ENCODE results near the gene CCDC90B.

The CCDC90B gene, protein sequence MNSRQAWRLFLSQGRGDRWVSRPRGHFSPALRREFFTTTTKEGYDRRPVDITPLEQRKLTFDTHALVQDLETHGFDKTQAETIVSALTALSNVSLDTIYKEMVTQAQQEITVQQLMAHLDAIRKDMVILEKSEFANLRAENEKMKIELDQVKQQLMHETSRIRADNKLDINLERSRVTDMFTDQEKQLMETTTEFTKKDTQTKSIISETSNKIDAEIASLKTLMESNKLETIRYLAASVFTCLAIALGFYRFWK

DNA sequence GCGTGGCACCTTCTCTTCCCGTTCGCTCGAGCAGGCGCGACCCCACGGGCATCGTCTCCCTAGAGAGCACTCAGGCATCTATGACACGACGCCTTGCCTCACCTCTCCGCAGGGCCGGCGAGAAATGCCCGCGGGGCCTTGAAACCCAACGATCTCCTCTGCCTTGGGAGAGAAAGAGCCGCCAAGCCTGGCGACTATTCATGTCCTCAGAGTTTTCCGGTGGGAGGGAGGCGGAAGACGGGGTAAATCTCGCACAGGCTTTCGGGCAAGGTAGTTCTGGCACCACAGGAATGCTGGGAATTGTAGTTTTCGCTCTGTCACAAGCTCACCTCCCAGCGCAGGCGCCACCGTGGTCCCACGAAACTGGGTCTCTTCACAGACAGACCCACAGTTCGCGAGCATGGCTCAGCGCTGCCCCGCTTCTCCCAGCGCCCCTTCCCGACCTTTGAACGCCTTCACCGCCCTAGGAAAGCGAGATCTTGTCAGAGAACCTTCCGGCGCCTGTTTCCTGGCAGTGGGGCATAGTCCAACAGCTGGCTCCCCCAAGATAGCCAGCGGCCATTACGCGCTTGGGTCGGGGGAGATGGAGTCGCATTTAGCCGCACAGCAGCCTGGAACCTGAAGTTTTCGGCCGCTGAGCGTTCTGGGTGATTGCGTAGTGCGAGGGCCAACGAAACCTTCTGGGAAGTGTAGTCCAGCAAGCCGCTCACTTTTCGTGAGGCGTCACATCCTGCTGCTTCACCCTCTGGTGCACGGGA, at the start of gene CCDC90B:
CCDC90B (minus strand) TSS at position 597 of the 758 bp plus-strand sequence; CDS start at position 202, 395 bp downstream.
- TF ChIP-seq NFIC (IDR thresholded peaks at IDR 0.05) (peak; percentile 43; the same call in 1 of the 2 replicates), FOXM1 (IDR thresholded peaks at IDR 0.05; ENCODE audit: borderline replicate concordance, low read depth) (no peak), RAD21 (IDR thresholded peaks at IDR 0.05; ENCODE audit: low read depth) (no peak), TCF12 (IDR thresholded peaks at IDR 0.05; ENCODE audit: low read depth) (peak; percentile 56; the same call in 1 of the 2 replicates), TAF1 (IDR thresholded peaks at IDR 0.05; ENCODE audit: low read depth) (peak; percentile 91), CEBPB (IDR thresholded peaks at IDR 0.05) (peak; percentile 81), YY1 (IDR thresholded peaks at IDR 0.05; ENCODE audit: low read depth) (peak; percentile 98), EGR1 (IDR thresholded peaks at IDR 0.05) (0 out of 2 replicates have a peak, but pooled peaks have one; percentile 59), TEAD4 (IDR thresholded peaks at IDR 0.05) (peak; percentile 78), ZBTB7A (IDR thresholded peaks at IDR 0.05; ENCODE audit: low read depth) (no peak; the same call in 1 of the 2 replicates), CREB1 (IDR thresholded peaks at IDR 0.05; ENCODE audit: low read depth) (peak; percentile 89), EP300 (IDR thresholded peaks at IDR 0.05; ENCODE audit: borderline replicate concordance) (no peak)
- TF ChIP-seq, protein P1, sequence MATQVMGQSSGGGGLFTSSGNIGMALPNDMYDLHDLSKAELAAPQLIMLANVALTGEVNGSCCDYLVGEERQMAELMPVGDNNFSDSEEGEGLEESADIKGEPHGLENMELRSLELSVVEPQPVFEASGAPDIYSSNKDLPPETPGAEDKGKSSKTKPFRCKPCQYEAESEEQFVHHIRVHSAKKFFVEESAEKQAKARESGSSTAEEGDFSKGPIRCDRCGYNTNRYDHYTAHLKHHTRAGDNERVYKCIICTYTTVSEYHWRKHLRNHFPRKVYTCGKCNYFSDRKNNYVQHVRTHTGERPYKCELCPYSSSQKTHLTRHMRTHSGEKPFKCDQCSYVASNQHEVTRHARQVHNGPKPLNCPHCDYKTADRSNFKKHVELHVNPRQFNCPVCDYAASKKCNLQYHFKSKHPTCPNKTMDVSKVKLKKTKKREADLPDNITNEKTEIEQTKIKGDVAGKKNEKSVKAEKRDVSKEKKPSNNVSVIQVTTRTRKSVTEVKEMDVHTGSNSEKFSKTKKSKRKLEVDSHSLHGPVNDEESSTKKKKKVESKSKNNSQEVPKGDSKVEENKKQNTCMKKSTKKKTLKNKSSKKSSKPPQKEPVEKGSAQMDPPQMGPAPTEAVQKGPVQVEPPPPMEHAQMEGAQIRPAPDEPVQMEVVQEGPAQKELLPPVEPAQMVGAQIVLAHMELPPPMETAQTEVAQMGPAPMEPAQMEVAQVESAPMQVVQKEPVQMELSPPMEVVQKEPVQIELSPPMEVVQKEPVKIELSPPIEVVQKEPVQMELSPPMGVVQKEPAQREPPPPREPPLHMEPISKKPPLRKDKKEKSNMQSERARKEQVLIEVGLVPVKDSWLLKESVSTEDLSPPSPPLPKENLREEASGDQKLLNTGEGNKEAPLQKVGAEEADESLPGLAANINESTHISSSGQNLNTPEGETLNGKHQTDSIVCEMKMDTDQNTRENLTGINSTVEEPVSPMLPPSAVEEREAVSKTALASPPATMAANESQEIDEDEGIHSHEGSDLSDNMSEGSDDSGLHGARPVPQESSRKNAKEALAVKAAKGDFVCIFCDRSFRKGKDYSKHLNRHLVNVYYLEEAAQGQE (IDR thresholded peaks at IDR 0.05; ENCODE audit: low read depth), result no peak
- TF ChIP-seq, protein P2, sequence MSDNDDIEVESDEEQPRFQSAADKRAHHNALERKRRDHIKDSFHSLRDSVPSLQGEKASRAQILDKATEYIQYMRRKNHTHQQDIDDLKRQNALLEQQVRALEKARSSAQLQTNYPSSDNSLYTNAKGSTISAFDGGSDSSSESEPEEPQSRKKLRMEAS (IDR thresholded peaks at IDR 0.05), result peak; percentile 50; the same call in 1 of the 2 replicates
- TF ChIP-seq, protein P3, sequence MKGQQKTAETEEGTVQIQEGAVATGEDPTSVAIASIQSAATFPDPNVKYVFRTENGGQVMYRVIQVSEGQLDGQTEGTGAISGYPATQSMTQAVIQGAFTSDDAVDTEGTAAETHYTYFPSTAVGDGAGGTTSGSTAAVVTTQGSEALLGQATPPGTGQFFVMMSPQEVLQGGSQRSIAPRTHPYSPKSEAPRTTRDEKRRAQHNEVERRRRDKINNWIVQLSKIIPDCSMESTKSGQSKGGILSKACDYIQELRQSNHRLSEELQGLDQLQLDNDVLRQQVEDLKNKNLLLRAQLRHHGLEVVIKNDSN (IDR thresholded peaks at IDR 0.05), result peak; percentile 32; the same call in 1 of the 2 replicates

DNA sequence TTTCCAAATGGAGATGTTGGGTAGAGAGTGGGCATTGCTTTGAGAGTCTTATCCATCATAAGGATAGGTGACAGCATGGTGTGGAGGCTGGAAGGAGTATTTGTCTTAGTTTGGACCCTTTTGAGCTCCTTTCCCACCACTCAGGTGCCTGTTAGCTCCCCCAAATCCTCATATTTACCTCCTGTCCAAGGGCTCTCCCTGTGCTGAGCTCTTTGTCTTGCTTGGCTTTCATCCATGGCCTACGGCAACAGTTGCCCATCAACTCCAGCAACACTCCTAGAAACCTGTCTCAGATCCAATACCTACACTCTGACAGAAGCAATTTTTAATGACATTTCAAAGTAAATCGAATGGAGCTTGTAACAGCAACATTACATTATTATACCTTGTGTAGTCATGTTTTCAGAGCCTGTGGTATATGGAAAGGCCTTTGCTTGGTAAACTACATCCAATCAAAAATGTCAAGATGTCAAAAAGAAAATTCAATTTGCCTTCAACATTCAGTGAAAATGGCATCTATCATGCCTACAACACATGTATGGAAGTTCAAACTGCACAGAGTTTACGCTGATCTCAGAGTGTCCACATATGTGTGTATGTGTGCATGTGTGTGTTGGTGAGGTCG, 49.4 kb upstream of the CCDC90B start:
- TF ChIP-seq TCF12 (IDR thresholded peaks at IDR 0.05; ENCODE audit: low read depth) (no peak), NFIC (IDR thresholded peaks at IDR 0.05) (no peak), YY1 (IDR thresholded peaks at IDR 0.05; ENCODE audit: low read depth) (no peak), ZBTB7A (IDR thresholded peaks at IDR 0.05; ENCODE audit: low read depth) (no peak), EGR1 (IDR thresholded peaks at IDR 0.05) (no peak), RAD21 (IDR thresholded peaks at IDR 0.05; ENCODE audit: low read depth) (no peak), FOXM1 (IDR thresholded peaks at IDR 0.05; ENCODE audit: borderline replicate concordance, low read depth) (no peak), CREB1 (IDR thresholded peaks at IDR 0.05; ENCODE audit: low read depth) (no peak), CEBPB (IDR thresholded peaks at IDR 0.05) (no peak), TEAD4 (IDR thresholded peaks at IDR 0.05) (no peak), EP300 (IDR thresholded peaks at IDR 0.05; ENCODE audit: borderline replicate concordance) (no peak)
- TF ChIP-seq, protein P2 (IDR thresholded peaks at IDR 0.05), result no peak
- TF ChIP-seq, protein P1 (IDR thresholded peaks at IDR 0.05; ENCODE audit: low read depth), result no peak

DNA sequence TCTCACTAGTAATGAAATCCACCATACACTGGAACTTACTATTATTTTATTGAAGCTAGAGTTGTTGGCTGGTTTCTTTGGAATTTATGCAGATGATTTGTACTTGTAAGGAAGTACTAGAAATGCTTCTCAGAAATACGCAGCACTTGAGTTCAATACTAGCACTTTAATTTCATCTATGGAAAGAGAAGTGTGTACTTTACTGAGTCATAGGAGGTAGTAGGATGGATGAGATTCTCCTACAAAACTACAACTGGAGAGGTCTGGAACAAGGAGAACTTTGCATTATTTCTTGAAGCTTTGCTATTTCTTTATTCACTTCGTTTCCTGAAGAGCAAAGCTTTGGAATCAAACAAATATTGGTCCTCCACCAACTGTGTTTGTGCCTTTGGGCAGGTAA, 44.1 kb upstream of the CCDC90B start:
- TF ChIP-seq EGR1 (IDR thresholded peaks at IDR 0.05) (no peak), EP300 (IDR thresholded peaks at IDR 0.05; ENCODE audit: borderline replicate concordance) (no peak), RAD21 (IDR thresholded peaks at IDR 0.05; ENCODE audit: low read depth) (no peak), TCF12 (IDR thresholded peaks at IDR 0.05; ENCODE audit: low read depth) (no peak)
- TF ChIP-seq, protein P3 (IDR thresholded peaks at IDR 0.05), result no peak

DNA sequence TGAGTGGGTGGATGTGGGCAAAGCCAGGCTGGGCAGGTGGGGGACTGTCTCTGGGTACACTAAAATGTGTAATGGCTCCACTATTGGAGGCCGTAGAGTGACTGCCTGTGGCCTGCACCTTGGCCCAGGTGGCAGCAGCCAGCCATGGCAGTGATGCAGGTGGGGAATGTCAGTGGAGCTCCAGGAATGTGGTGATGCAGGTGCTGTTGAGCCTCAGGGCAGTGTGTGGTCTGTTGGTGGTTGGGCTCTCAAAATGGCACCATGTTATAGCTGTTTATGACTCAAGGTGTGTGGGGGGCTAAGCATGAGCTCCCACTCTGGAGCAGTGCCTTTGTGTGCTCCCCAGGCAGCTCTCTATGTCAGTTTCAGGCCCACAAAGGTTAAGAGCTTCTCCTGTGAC, 40.2 kb upstream of the CCDC90B start:
- no peak for TF ChIP-seq CREB1 (IDR thresholded peaks at IDR 0.05; ENCODE audit: low read depth)

DNA sequence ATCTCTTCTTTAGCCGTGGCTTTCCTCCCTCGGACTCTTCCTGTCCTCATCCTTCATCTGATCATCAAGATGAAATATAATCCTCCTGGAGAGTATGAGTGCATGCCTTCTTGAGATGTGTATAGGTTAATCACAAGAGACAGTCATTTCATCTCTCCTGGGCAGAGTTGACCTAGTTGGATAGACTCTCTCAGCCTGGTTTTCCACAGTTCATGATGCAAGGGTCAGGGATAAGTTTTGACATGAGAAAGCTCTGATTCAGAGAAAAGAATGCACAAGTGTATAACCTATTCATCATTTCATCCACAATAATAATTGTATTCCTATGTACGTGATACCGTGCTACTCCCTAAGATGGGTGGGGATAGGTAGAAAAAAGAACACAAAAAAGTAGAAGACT, 33.2 kb upstream of the CCDC90B start:
- no peak for TF ChIP-seq EGR1 (IDR thresholded peaks at IDR 0.05)

All from Ishikawa (cell line).